Measurements from ENCODE around the gene METTL15.
"Not testable (repeated sequence)": the region's sequence is repeated elsewhere in the genome, so short reads cannot be mapped to it uniquely, and the experiment has no call there.

The METTL15 gene

DNA sequence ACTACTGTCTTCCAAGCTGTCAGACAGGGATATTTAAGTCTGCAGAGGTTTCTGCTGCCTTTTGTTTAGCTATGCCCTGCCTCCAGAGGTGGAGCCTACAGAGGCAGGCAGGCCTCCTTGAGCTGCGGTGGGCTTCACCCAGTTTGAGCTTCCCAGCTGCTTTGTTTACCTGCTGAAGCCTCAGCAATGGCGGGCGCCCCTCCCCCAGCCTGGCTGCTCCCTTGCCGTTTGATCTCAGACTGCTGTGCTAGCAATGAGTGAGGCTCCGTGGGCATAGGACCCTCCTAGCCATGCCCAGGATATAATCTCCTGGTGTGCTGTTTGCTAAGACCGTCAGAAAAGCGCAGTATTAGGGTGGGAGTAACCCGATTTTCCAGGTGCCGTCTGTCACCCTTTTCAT is 113.9 kb downstream of the METTL15 start:
- not testable (repeated sequence) for H3K4me1 Mint-ChIP-seq, ATAC-seq, H3K27me3 Mint-ChIP-seq, DNase-seq, H3K27ac Mint-ChIP-seq, H3K4me3 Mint-ChIP-seq
- H3K36me3 Mint-ChIP-seq (ENCODE audit: low read depth): peaks cover 38% of the 10 kb centered on the region
- peaks cover 17% of the 10 kb centered on the region for H3K9me3 Mint-ChIP-seq

DNA sequence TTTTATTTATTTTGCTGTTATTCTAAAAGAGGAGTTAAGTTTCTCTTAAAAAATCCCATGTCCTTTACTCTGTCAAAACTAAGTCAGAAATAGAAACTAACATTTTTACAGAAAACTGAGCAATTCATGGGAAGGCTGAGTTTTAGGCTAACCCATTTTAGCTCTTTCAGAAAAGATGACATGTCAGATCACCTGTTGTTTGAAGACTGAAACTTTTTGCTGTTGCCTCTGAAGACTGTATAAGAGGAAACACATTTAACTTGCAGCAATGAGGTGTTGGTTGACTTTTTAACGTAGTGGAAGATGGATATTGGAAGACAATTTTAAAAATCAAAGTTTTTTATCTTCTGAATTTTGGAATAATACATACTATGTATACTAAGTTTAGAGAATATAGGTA is 115.4 kb downstream of the METTL15 start:
- no peaks in the 10 kb centered on the region for H3K27me3 Mint-ChIP-seq
- no peak for DNase-seq
- H3K9me3 Mint-ChIP-seq: peaks cover 8% of the 10 kb centered on the region
- no peak overlapping the region for H3K4me3 Mint-ChIP-seq
- no peak for ATAC-seq
- H3K4me1 Mint-ChIP-seq: peaks cover 13% of the 10 kb centered on the region
- H3K36me3 Mint-ChIP-seq (ENCODE audit: low read depth): peaks cover 33% of the 10 kb centered on the region
- no peak overlapping the region for H3K27ac Mint-ChIP-seq

DNA sequence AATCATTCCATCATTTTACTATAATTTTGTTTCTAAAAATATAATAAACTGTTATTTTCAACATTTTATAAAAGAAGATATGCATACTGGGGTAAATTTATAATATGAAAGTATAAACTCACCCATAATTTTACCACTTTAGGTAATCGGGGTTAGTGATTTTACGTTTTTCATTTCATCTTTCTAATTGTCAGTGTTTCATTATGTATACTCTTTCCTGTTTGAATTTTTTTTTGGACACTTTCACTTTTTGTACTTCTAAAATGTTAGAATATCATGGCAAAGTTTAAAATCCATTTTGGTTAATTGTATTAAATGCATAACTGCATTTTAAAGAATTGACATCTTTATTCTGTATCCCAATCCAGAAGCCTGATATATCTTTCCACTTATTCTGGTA is 115.8 kb downstream of the METTL15 start:
- ATAC-seq: no peak
- no peaks in the 10 kb centered on the region for H3K27me3 Mint-ChIP-seq
- H3K36me3 Mint-ChIP-seq (ENCODE audit: low read depth): peaks cover 32% of the 10 kb centered on the region
- DNase-seq: no peak
- H3K9me3 Mint-ChIP-seq: peaks cover 8% of the 10 kb centered on the region
- H3K27ac Mint-ChIP-seq: no peak overlapping the region
- peaks cover 10% of the 10 kb centered on the region for H3K4me1 Mint-ChIP-seq
- no peak overlapping the region for H3K4me3 Mint-ChIP-seq

DNA sequence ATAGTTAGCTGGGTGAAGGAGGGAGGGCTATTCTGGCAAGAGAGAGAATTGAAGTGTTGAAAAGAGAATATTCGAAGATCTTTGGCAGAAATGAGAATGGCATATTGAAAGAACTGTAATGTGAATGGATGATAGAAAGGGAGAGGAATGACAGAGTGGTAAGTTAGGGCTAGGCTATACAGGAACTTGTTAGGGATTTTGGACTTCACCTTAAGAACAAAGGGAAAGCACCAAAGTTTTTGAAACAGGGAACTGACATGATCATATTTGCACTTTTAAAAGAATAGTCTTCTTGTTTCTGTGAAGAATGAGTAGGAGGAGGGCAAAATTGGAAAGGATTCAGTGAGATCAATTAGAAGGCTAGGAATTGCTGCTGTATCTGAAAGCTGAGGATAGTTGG is 119.3 kb downstream of the METTL15 start:
- Mint-ChIP-seq H3K9me3 (no peaks in the 10 kb centered on the region), H3K36me3 (ENCODE audit: low read depth) (peaks cover 24% of the 10 kb centered on the region), H3K4me1 (peaks cover 6% of the 10 kb centered on the region), H3K27ac (no peak overlapping the region), H3K4me3 (no peak overlapping the region), H3K27me3 (no peaks in the 10 kb centered on the region)
- no peak for DNase-seq
- no peak for ATAC-seq

DNA sequence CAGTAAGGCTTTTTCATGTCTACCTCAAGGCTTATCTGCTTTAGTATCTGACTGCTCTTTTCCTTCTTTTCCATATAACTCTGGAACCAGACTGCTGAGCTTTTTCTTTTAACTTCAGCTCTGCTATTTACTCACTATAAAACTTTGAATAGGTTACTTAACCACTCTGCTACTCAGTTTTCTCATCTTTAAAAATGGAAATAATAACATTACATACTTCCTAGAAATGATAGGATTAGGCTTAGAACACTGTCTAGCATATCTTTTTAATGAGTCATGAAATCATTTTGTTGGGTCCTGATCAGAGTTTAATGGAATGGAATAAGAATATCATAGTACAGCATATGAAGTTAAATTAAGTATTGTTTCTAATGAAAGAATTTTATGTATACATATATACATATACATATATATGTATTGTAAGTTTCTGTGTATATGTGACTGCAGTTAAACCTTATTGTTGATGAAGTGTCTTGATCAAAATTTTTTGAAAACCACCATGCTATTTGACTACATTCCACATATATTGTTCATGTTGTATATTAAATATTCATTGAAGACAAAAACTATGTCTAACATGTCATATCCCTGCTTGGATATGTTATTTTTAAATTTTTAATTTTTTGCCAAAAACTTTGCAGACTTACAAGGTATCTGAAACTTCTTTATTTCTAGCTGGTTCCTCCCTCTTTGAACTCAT is 120.2 kb downstream of the METTL15 start:
- Mint-ChIP-seq H3K36me3 (ENCODE audit: low read depth) (peaks cover 25% of the 10 kb centered on the region), H3K4me3 (no peak overlapping the region), H3K27me3 (no peaks in the 10 kb centered on the region), H3K4me1 (peaks cover 5% of the 10 kb centered on the region), H3K9me3 (no peaks in the 10 kb centered on the region), H3K27ac (no peak overlapping the region)
- no peak for DNase-seq
- ATAC-seq: no peak

DNA sequence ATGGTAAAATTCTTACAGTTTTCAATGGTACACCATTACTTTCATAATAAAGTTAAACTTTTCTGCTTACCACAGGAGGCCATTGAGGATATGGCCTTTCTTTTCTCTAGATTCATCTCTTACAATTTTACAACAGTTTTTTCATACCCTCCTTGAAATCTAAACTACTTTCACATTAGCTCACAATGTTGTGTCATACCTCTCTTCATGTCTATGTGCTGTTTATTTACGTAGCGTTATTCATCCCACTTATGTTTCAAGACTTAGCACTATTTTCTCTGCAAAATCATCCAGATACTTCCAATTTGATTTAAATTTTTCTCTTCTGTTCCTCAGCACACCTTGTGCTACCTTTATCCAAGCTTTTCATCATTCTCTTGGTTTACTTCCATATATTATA is 123.3 kb downstream of the METTL15 start:
- Mint-ChIP-seq H3K4me3 (no peak overlapping the region), H3K27me3 (no peaks in the 10 kb centered on the region), H3K4me1 (peaks cover 5% of the 10 kb centered on the region), H3K36me3 (ENCODE audit: low read depth) (peaks cover 26% of the 10 kb centered on the region), H3K9me3 (no peaks in the 10 kb centered on the region), H3K27ac (no peak overlapping the region)
- no peak for DNase-seq
- ATAC-seq: no peak

DNA sequence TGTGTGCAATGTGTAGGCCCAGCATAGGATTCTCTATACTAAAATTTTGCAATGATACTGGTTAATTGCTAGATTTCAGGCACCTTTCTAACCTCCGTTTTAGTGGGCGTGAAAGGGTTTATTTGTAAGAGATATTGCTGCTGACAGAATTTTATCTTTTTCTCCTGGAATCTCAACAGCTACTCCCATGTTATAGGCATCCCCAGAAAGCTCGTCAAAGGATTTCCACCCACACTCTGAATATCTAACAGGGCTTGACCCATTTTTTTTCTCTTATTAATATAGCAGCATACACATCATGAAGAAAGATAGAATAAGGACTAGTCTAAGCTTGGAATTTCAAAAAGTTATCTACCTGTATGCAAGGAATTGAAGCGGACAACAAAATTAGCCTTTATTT is 124.5 kb downstream of the METTL15 start:
- Mint-ChIP-seq H3K4me3 (no peak overlapping the region), H3K4me1 (no peaks in the 10 kb centered on the region), H3K27ac (no peak overlapping the region), H3K9me3 (no peaks in the 10 kb centered on the region), H3K36me3 (ENCODE audit: low read depth) (peaks cover 20% of the 10 kb centered on the region), H3K27me3 (no peaks in the 10 kb centered on the region)
- no peak for DNase-seq
- ATAC-seq: no peak

DNA sequence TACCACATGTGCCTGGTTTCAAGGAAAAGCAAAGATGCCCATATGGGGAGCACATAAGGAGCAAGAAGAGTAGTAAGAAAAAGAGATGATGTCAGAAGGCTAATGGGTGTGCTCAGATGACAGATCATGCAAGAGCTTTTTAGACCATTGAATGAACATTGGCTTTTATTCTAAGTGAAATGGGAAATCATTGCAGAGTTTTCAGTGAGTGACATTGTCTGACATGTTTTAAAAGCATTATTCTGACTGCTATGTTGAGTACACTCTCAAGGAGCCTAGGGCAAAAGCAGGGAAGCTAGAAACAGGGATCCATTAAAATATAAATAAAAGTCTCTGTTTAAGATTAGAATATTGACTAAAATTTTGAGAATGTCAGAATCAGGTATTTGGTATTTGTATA is 133.6 kb downstream of the METTL15 start:
- Mint-ChIP-seq H3K27me3 (no peaks in the 10 kb centered on the region), H3K36me3 (ENCODE audit: low read depth) (peaks cover 26% of the 10 kb centered on the region), H3K4me3 (no peak overlapping the region), H3K9me3 (peaks cover 9% of the 10 kb centered on the region), H3K27ac (no peak overlapping the region), H3K4me1 (no peaks in the 10 kb centered on the region)
- DNase-seq (no peak), ATAC-seq (no peak)

DNA sequence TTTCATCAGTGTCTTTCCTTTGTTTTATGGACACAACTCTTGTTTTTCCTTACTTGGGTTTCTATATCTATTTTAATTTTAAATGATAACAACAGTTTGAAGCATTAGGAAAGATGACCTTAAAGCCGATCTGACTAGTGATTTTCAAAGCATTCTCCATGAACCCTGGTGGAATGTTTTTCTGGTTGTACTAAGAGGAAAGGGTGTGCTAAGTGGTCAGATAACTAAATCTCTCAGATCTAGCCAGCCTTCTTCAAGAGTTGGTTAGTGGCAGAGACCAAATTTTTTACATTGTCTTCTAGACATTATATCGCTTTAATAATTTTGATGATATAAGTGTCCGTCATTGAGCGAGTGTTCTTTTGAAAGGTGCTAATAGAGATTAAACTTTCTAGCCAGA is 134.4 kb downstream of the METTL15 start:
- Mint-ChIP-seq H3K27ac (no peak overlapping the region), H3K9me3 (peaks cover 9% of the 10 kb centered on the region)
- no peak for DNase-seq

DNA sequence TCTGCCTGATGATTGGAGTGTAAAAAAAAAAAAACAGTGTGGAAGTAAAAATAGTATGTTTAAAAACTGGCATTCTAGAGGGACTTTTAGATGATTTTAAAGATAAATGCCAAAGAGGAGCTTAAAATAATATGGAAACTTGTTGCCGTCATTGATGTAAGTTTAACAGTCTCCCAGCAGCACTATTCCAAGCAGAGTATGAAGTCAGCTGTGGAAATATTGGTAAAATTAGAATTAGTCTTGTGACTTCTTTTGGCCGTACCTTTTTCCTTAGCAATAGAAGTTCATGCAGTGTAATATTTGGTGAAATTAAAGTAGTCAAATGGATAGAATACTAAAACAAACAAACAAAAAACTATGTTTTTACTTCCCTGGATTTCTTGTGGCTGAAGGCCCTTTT is 134.9 kb downstream of the METTL15 start:
- Mint-ChIP-seq H3K36me3 (ENCODE audit: low read depth) (peaks cover 26% of the 10 kb centered on the region), H3K9me3 (peaks cover 9% of the 10 kb centered on the region), H3K27ac (no peak overlapping the region), H3K4me3 (no peak overlapping the region), H3K4me1 (no peaks in the 10 kb centered on the region), H3K27me3 (no peaks in the 10 kb centered on the region)
- ATAC-seq: no peak
- no peak for DNase-seq

More for the DNA sequence above, 134.4 kb downstream of the METTL15 start:
- Mint-ChIP-seq H3K4me1 (no peaks in the 10 kb centered on the region), H3K36me3 (ENCODE audit: low read depth) (peaks cover 26% of the 10 kb centered on the region), H3K27me3 (no peaks in the 10 kb centered on the region), H3K4me3 (no peak overlapping the region)
- ATAC-seq: no peak

DNA sequence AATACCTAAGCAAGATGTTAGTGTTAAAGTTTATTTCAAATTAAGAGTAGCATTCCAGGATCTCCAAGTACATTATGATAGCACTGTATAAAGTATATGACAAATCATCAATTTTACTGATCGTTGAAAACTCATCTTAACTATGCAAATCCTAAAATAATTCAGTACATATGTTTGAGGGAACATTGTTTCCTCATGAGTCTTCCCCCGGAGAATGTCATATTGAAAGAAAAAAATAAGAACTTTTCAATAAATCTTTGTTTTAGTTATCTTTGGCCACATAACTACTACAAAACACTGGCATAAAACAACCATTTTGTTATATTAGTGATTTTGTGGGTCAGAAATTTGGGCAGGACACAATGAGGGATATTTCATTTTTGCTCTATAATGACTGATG is 135.4 kb downstream of the METTL15 start:
- no peak for ATAC-seq
- H3K9me3 Mint-ChIP-seq: peaks cover 8% of the 10 kb centered on the region
- no peaks in the 10 kb centered on the region for H3K4me1 Mint-ChIP-seq
- DNase-seq: no peak
- no peak overlapping the region for H3K27ac Mint-ChIP-seq
- H3K36me3 Mint-ChIP-seq (ENCODE audit: low read depth): peaks cover 25% of the 10 kb centered on the region
- no peaks in the 10 kb centered on the region for H3K27me3 Mint-ChIP-seq
- no peak overlapping the region for H3K4me3 Mint-ChIP-seq

DNA sequence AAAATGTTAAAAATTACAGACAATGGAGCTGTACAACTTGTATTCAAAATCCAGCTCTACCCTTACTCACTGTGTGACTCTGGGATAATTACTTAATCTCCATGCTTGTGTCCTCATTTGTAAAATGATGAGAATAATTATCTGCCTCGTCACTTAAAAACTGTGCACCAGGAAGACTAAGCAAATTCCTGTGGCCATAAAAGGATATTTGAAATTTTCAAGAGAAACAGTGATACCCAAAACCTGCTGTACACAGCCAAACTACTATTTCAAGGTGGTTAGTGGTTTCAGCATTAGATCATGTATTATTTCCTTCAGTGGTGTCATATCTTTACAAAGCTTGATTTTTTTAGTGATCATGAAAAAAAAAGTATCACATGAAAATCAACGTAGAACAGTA is 136.9 kb downstream of the METTL15 start:
- ATAC-seq (no peak), DNase-seq (no peak)
- Mint-ChIP-seq H3K4me1 (no peaks in the 10 kb centered on the region), H3K36me3 (ENCODE audit: low read depth) (peaks cover 24% of the 10 kb centered on the region), H3K27me3 (no peaks in the 10 kb centered on the region), H3K9me3 (peaks cover 12% of the 10 kb centered on the region), H3K4me3 (no peak overlapping the region), H3K27ac (no peak overlapping the region)

DNA sequence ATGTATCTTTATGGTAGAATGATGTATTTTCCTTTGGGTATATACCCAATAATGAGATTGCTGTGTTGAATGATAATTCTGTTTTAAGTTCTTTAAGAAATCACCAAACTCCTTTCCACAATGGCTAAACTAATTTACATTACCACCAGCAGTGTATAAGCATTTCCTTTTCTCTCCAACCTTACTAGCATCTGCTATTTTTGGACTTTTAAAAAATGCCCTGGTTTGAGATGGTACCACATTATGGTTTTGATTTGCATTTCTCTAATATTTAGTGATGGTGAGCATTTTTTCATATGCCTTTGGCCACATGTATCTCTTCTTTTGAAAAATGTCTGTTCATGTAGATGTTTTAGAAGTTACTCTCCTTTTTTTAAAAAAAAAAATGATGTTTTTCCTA is 142.0 kb downstream of the METTL15 start:
- Mint-ChIP-seq H3K27ac (no peak overlapping the region), H3K4me3 (no peak overlapping the region), H3K9me3 (peaks cover 35% of the 10 kb centered on the region), H3K36me3 (ENCODE audit: low read depth) (peaks cover 39% of the 10 kb centered on the region), H3K4me1 (no peaks in the 10 kb centered on the region), H3K27me3 (no peaks in the 10 kb centered on the region)
- ATAC-seq: no peak
- no peak for DNase-seq

DNA sequence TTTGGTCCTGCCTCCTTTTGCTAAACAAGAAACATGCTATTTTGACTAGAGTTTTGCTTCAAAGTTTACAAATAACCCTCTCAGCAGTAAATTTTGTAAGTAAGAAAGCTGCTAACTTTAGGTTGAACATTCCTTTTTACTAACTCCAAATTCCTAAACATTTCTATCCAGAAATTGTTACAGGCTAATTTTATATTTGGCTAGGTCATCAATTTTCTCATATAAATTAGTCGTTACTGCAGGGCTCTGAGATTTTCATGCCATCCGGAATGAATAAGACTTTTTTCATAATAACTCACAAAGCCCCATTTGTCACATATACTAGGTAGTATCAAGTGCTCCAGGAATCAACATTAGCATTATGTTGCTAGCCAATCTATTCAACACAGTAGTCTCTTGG is 143.1 kb downstream of the METTL15 start:
- no peaks in the 10 kb centered on the region for H3K4me1 Mint-ChIP-seq
- DNase-seq (no peak), ATAC-seq (no peak)
- H3K4me3 Mint-ChIP-seq: no peak overlapping the region
- peaks cover 37% of the 10 kb centered on the region for H3K9me3 Mint-ChIP-seq
- peaks cover 40% of the 10 kb centered on the region for H3K36me3 Mint-ChIP-seq (ENCODE audit: low read depth)
- no peak overlapping the region for H3K27ac Mint-ChIP-seq
- no peaks in the 10 kb centered on the region for H3K27me3 Mint-ChIP-seq

DNA sequence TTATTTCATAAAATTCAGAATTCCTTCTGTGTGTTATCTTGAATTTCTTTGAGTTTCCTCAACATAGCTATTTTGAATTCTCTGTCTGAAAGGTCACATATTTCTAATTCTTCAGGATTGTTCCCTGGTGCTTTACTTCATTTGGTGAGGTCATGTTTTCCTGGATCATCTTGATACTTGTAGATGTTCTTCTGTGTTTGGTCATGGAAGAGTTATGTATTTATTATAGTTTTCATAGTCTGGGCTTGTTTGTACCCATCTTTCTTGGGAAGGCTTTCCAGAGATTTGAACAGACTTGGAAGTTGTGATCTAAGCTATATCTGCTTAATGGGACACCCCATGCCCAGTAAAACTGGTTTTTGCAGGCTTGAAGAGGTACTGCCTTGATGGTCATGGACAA is 149.6 kb downstream of the METTL15 start:
- Mint-ChIP-seq H3K27me3 (no peaks in the 10 kb centered on the region), H3K9me3 (peaks cover 41% of the 10 kb centered on the region), H3K4me3 (no peak overlapping the region), H3K36me3 (ENCODE audit: low read depth) (peaks cover 38% of the 10 kb centered on the region), H3K27ac (no peak overlapping the region), H3K4me1 (no peaks in the 10 kb centered on the region)
- ATAC-seq (no peak), DNase-seq (no peak)

All from activated naive CD8-positive, alpha-beta T cell treated with anti-CD3 and anti-CD28 coated beads, Interleukin-2, amount 50 U/mL, for 24 hours (primary cell).